Activated T-helper 2 cell treated with anti-CD3 and anti-CD28 coated beads, Interferon-gamma antibody, Interleukin-2, Interleukin-4, amounts not matched to agents 10 μg/mL and 5 μg/mL and 100 μg/mL, durations not matched to agents 14 hours and 24 hours and 36 hours (primary cell): ENCODE data around the gene CHTF18. TPM values are rescaled to one million over a fixed set of nuclear protein-coding genes. Genes with fewer than 3 reads are reported as not detected.

Experiments
- DNase-seq: peaks from one replicate; pipeline ENCODE4 v3.0.0; 2021; ENCODE audit warnings: low spot score
- H3K27ac Mint-ChIP-seq: one replicate; pipeline ENCODE4 v1.8.0; 2021; ENCODE audit warnings: mixed read lengths
- H3K27me3 Mint-ChIP-seq: one replicate; pipeline ENCODE4 v1.8.0; 2021; ENCODE audit warnings: low read depth, mixed read lengths
- H3K36me3 Mint-ChIP-seq: one replicate; pipeline ENCODE4 v1.8.0; 2021; ENCODE audit warnings: low read depth, mixed read lengths
- H3K4me1 Mint-ChIP-seq: one replicate; pipeline ENCODE4 v1.8.0; 2021; ENCODE audit warnings: low read depth, mixed read lengths
- H3K4me3 Mint-ChIP-seq: one replicate; pipeline ENCODE4 v1.8.0; 2021; ENCODE audit warnings: low read depth, mild to moderate bottlenecking, moderate library complexity, mixed read lengths
- H3K9me3 Mint-ChIP-seq: one replicate; pipeline ENCODE4 v1.8.0; 2021; ENCODE audit warnings: mixed read lengths
- intact Hi-C: fragments of 100-400 bp; cut with micrococcal nuclease; formaldehyde crosslinking; loops from one replicate; pipeline ENCODE4 v1.15.1; 2023
- total RNA-seq: library from RNA; stranded (reverse); gene quantifications from 2 replicates; pipeline ENCODE4 v1.2.3, GENCODE V29; 2022

The CHTF18 gene
- total RNA-seq, 1 donor from 2014 or later, result 119 TPM

GRCh38 chr16:794853-795466 is 6.5 kb downstream of the CHTF18 start:
- Mint-ChIP-seq H3K4me1 (peaks cover under 1% of the 10 kb centered on the region), H3K4me3 (no peak overlapping the region), H3K9me3 (no peaks in the 10 kb centered on the region), H3K27me3 (no peaks in the 10 kb centered on the region), H3K36me3 (peaks cover 25% of the 10 kb centered on the region), H3K27ac (no peak overlapping the region)
- intact Hi-C loops, result no loop called here
- DNase-seq, result no peak

GRCh38 chr16:795580-796229 is 7.3 kb downstream of the CHTF18 start:
- no peaks in the 10 kb centered on the region for H3K9me3 Mint-ChIP-seq
- H3K4me1 Mint-ChIP-seq, result no peaks in the 10 kb centered on the region
- no peak overlapping the region for H3K27ac Mint-ChIP-seq
- intact Hi-C loops, result no loop called here
- no peak for DNase-seq
- no peak overlapping the region for H3K4me3 Mint-ChIP-seq
- H3K27me3 Mint-ChIP-seq, result no peaks in the 10 kb centered on the region
- peaks cover 25% of the 10 kb centered on the region for H3K36me3 Mint-ChIP-seq

DNA sequence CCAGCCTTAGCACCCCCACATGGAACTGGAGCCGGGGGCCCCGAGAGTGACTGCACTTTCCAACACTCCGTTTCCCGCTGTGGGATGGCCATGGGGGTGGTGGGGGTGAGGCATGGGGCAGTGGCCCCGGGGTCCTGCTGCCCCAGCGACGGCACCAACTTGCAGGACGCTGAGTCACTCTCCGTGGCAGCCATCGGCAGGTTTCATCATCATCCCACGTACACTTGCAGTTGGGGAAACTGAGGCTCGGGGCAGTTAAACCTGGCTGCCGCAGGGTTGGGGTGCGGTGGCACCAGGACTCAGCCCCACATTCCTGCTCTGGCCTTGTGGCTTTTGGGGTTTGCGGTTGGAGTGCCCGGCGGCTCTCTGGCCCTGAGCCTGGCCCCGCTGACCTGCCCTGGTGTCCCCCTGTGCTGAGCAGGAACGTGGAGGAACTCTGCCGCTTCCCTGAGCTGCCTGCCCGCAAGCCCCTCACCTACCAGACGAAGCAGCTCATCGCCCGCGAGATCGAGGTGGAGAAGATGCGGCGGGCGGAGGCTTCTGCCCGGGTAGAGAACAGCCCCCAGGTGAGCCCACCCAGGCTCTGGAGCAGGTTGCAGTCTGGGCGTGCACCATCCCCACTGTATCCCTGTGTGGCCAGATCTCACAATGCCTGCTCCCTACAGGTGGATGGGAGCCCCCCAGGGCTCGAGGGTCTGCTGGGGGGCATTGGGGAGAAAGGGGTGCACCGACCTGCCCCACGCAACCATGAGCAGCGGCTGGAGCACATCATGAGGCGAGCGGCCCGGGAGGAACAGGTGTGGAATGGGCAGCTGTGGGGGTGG is 8.1 kb downstream of the CHTF18 start:
- no peak overlapping the region for H3K4me3 Mint-ChIP-seq
- intact Hi-C loops, result no loop called here
- no peaks in the 10 kb centered on the region for H3K9me3 Mint-ChIP-seq
- H3K27me3 Mint-ChIP-seq, result peaks cover 5% of the 10 kb centered on the region
- DNase-seq, result no peak
- no peaks in the 10 kb centered on the region for H3K4me1 Mint-ChIP-seq
- H3K27ac Mint-ChIP-seq, result no peak overlapping the region
- peaks cover 19% of the 10 kb centered on the region for H3K36me3 Mint-ChIP-seq

- Mint-ChIP-seq H3K4me1 (no peaks in the 10 kb centered on the region), H3K27me3 (peaks cover 5% of the 10 kb centered on the region), H3K36me3 (peaks cover 14% of the 10 kb centered on the region), H3K27ac (no peak overlapping the region), H3K9me3 (no peaks in the 10 kb centered on the region), H3K4me3 (no peak overlapping the region)
- DNase-seq, result no peak
- intact Hi-C loops, result no loop called here
Observed at GRCh38 chr16:797120-797420, 8.7 kb downstream of the CHTF18 start.

- Mint-ChIP-seq H3K4me1 (no peaks in the 10 kb centered on the region), H3K36me3 (peaks cover 14% of the 10 kb centered on the region), H3K27me3 (peaks cover 5% of the 10 kb centered on the region), H3K27ac (no peak overlapping the region), H3K9me3 (no peaks in the 10 kb centered on the region), H3K4me3 (no peak overlapping the region)
- DNase-seq, result no peak
- intact Hi-C loops, result no loop called here
Observed at GRCh38 chr16:797686-798085, 9.3 kb downstream of the CHTF18 start.

DNA sequence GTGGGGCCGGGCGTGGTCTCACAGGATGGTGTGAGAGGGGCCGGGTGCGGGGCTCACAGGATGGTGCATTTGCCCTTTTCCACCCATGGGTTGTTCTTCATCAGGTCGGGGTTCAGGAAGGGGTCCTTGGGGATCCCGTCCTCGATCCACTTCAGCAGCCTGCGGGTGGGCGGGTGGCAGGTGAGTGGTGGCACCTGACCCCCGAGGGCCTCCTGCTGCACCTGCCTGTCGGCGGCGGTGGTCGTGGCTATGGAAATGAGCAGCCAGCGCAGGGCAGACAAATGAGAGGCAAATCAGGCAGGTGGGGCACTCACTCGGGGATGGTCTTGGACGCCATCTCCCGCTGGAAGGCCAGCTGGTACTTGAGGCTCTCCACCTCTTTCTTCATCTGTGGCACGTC is 10.2 kb downstream of the CHTF18 start:
- intact Hi-C loops, result no loop called here

DNA sequence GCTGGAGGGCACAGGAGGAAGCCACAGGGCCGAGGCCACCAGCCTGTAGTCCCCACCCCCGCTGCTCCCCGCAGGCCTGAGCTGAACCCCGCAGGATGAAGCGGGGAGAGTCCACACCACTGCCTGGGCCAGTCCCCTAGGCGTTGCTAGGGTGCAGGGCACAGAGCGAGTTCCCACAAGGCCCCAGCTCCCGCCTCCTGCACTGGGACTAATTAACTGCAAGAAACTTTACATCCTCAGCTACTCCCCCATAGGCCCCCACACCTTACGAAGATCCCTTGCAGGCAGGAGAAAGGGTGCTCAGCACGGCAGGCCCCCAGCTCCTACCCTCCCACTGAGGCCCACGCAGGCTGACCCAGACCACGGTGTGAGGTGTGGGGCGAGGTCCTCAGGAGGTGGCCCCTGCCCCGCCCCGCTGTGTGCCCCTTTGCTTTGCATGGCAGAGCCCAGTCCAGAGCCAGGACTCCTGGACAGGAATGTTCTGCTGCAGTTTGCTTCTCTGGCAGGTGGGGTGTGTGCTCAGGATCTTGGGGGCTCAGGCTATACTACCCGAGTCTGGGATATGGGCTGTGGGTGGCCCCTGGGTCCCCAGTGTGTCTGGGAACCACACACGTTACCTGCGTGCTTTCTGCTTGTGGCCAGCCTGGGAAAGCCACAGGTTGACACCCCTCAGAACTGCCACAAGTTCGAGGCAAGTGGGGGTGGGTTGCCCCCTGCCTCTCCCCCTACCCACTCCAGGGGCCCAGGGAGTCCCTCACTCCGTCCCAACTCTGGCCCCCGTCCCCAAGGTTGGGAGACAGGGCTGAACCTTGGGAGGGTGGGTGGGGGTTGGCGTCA is 10.9 kb downstream of the CHTF18 start:
- Mint-ChIP-seq H3K9me3 (no peaks in the 10 kb centered on the region), H3K27me3 (peaks cover 5% of the 10 kb centered on the region), H3K27ac (no peak overlapping the region), H3K36me3 (peaks cover 14% of the 10 kb centered on the region), H3K4me3 (no peak overlapping the region), H3K4me1 (no peaks in the 10 kb centered on the region)
- no peak for DNase-seq
- intact Hi-C loops, result no loop called here

More for the DNA sequence above, 10.2 kb downstream of the CHTF18 start:
- H3K4me3 Mint-ChIP-seq, result no peak overlapping the region
- H3K27me3 Mint-ChIP-seq, result peaks cover 5% of the 10 kb centered on the region
- peaks cover 14% of the 10 kb centered on the region for H3K36me3 Mint-ChIP-seq
- no peak overlapping the region for H3K27ac Mint-ChIP-seq
- H3K9me3 Mint-ChIP-seq, result no peaks in the 10 kb centered on the region
- DNase-seq, result no peak
- no peaks in the 10 kb centered on the region for H3K4me1 Mint-ChIP-seq

- Mint-ChIP-seq H3K9me3 (no peaks in the 10 kb centered on the region), H3K4me3 (no peak within 1 kb of the TSS), H3K27me3 (peaks cover 5% of the 10 kb centered on the region), H3K4me1 (no peaks in the 10 kb centered on the region), H3K36me3 (peaks cover 14% of the 10 kb centered on the region), H3K27ac (no peak within 1 kb of the TSS)
- DNase-seq, result no peak
- intact Hi-C loops, result loop anchor here (10.0 kb wide), 1 partner anchor 165 kb away; no protein-coding TSS in a partner anchor
Observed at GRCh38 chr16:799948-800833, 11.8 kb downstream of the CHTF18 start, which contains the start of gene GNG13. TSS of gene GNG13 (minus strand) at chr16:800734. CDS start at chr16:799077, 1,657 bp downstream.

DNA sequence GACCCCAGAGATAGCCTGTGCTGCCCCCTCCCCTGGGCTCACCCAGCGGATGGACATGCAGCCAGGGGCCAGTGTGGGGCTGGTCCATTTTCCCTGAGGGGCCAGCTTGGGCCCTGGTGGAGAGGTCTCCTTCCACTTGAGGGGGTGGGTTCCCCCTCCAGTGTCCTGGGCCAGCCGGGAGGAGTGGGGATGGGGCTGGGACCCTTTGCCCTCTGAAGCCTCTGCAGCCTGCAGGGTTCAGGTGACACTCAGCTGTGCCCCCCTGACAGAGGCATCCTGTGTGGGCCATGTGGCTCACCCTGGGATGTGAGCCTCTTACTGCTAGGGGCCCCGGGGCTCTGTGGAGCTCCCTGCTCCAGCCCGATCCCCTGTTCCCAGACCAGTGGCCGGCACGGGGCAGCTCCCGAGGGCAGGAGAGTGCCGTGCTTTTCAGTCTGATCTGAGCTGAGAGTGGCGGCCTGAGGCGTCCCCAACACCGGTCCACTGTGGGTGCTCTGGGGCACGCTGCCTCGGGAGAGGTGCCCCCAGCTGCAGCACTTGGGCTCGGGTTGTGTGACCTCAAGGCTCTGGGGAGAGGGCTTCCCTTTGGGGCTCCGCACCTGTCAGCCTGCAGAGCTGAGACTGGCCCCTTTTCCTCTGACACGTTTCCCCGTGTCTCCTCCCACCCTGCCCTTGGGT is 12.6 kb downstream of the CHTF18 start:
- intact Hi-C loops, result loop anchor here (10.0 kb wide), 1 partner anchor 164 kb away; no protein-coding TSS in a partner anchor
- H3K27ac Mint-ChIP-seq, result no peak overlapping the region

GRCh38 chr16:801584-802363 is 13.4 kb downstream of the CHTF18 start:
- Mint-ChIP-seq H3K27me3 (peaks cover 5% of the 10 kb centered on the region), H3K9me3 (no peaks in the 10 kb centered on the region), H3K4me1 (no peaks in the 10 kb centered on the region), H3K4me3 (no peak overlapping the region), H3K27ac (no peak overlapping the region), H3K36me3 (peaks cover 12% of the 10 kb centered on the region)
- intact Hi-C loops, result loop anchor here (10.0 kb wide), 1 partner anchor 163 kb away; no protein-coding TSS in a partner anchor
- no peak for DNase-seq

More for the DNA sequence above, 12.6 kb downstream of the CHTF18 start:
- no peaks in the 10 kb centered on the region for H3K9me3 Mint-ChIP-seq
- H3K4me1 Mint-ChIP-seq, result no peaks in the 10 kb centered on the region
- H3K36me3 Mint-ChIP-seq, result peaks cover 12% of the 10 kb centered on the region
- H3K4me3 Mint-ChIP-seq, result no peak overlapping the region
- DNase-seq, result no peak
- peaks cover 5% of the 10 kb centered on the region for H3K27me3 Mint-ChIP-seq

- no peak for DNase-seq
- H3K9me3 Mint-ChIP-seq, result no peaks in the 10 kb centered on the region
- H3K36me3 Mint-ChIP-seq, result peaks cover 12% of the 10 kb centered on the region
- no peak overlapping the region for H3K4me3 Mint-ChIP-seq
- H3K4me1 Mint-ChIP-seq, result no peaks in the 10 kb centered on the region
- intact Hi-C loops, result loop anchor here (10.0 kb wide), 1 partner anchor 162 kb away; no protein-coding TSS in a partner anchor
- peaks cover 5% of the 10 kb centered on the region for H3K27me3 Mint-ChIP-seq
- H3K27ac Mint-ChIP-seq, result no peak overlapping the region
Observed at GRCh38 chr16:802461-802860, 14.0 kb downstream of the CHTF18 start.
